GM12892 (cell line): Measurements from ENCODE around the gene ANO4.

Experiments
- POLR2A ChIP-seq: IDR thresholded peaks from 2 replicates; pipeline ENCODE4 v1.6.1; 2011; ENCODE audit warnings: low read depth, low read length, control low read depth
- POLR2AphosphoS5 ChIP-seq: IDR thresholded peaks from 2 replicates; pipeline ENCODE4 v1.6.1; 2011; ENCODE audit warnings: low read depth, low read length, control low read depth
- TAF1 ChIP-seq: IDR thresholded peaks from 2 replicates; pipeline ENCODE4 v1.6.1; 2011; ENCODE audit warnings: low read depth, mild to moderate bottlenecking, control low read depth, low read length, borderline replicate concordance

DNA sequence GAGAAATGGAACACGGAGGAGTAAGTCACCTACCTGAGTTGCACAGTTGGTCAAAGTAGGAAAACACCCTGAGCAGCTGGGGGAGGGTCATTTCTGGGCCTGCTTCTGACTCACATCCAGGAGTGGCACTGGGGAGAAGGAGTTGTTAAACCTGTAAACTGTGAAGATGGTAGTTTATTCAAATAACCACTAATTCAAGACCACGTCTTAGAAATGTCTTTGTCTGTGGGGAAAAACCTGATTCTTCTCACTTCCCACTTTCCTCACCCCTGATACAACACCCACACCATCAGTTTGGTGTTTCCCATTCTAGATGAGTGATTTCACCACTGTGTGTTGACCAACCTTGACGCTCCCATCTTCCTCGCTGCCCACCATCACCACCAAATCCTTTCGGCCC is 207.1 kb downstream of the ANO4 start:
- no peak for TF ChIP-seq POLR2A
- TF ChIP-seq POLR2AphosphoS5, result no peak
- TF ChIP-seq TAF1, result no peak
